ENCODE results near the gene NME9. TPM values are rescaled to one million over a fixed set of nuclear protein-coding genes. Genes with fewer than 3 reads are reported as not detected.

Gene NME9
- total and polyA plus RNA-seq, 4 donors = 0.08 to 0.39 TPM; not detected in 2

DNA sequence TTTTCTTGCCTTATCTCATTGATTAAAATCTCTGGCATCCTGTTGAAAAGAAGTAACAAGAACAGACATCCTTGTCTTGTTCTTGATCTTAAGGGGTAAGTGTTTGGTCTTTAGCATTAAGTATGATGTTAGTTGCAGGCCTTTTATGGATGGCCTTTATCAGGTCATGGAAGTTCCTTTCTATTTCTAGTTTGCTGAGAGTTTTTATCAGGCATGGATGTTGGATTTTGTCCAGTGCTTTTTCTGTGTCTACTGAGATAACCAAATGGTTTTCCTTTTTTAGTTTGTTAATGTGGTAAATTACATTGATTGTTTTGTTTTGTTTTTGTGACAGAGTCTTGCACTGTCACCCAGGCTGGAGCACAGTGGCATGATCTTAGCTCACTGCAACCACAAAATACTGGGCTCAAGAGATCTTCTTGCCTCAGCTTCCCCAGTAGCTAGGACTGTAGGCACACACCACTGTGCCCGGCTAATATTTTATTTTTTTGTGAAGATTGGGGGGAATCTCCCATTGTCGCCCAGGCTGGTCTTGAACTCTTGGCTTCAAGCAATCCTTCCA is 45.0 kb upstream of the NME9 start:
- Histone ChIP-seq H3K9me3 (ENCODE audit: control insufficient read depth in 4 of 4, low read length in 3 of 4) (no peaks in the 10 kb centered on the region), H3K9ac (ENCODE audit: low read depth in 1 of 2, low read length in 2 of 2) (no peak overlapping the region), H3K27ac (ENCODE audit: low read depth in 1 of 2, low read length in 2 of 2) (no peak overlapping the region), H3K27me3 (ENCODE audit: control insufficient read depth in 4 of 4, insufficient read depth in 4 of 4, low read length in 3 of 4) (no peaks in the 10 kb centered on the region), H3K36me3 (ENCODE audit: control insufficient read depth in 4 of 4, insufficient read depth in 3 of 4, low read depth in 1 of 4, low read length in 3 of 4) (no peaks in the 10 kb centered on the region), H3K4me1 (ENCODE audit: control insufficient read depth in 4 of 4, insufficient read depth in 4 of 4, low read length in 3 of 4) (no peaks in the 10 kb centered on the region), H3K4me3 (ENCODE audit: low read depth in 1 of 3, low read length in 3 of 3) (no peak overlapping the region)
- 58% methylated on average over 2 of the region's 2 CpGs for WGBS
- DNase-seq (ENCODE audit: low spot score) = no peak
- peak; percentile 67 for TF ChIP-seq NR2F2 (IDR thresholded peaks at IDR 0.05)
- TF ChIP-seq, protein P1, sequence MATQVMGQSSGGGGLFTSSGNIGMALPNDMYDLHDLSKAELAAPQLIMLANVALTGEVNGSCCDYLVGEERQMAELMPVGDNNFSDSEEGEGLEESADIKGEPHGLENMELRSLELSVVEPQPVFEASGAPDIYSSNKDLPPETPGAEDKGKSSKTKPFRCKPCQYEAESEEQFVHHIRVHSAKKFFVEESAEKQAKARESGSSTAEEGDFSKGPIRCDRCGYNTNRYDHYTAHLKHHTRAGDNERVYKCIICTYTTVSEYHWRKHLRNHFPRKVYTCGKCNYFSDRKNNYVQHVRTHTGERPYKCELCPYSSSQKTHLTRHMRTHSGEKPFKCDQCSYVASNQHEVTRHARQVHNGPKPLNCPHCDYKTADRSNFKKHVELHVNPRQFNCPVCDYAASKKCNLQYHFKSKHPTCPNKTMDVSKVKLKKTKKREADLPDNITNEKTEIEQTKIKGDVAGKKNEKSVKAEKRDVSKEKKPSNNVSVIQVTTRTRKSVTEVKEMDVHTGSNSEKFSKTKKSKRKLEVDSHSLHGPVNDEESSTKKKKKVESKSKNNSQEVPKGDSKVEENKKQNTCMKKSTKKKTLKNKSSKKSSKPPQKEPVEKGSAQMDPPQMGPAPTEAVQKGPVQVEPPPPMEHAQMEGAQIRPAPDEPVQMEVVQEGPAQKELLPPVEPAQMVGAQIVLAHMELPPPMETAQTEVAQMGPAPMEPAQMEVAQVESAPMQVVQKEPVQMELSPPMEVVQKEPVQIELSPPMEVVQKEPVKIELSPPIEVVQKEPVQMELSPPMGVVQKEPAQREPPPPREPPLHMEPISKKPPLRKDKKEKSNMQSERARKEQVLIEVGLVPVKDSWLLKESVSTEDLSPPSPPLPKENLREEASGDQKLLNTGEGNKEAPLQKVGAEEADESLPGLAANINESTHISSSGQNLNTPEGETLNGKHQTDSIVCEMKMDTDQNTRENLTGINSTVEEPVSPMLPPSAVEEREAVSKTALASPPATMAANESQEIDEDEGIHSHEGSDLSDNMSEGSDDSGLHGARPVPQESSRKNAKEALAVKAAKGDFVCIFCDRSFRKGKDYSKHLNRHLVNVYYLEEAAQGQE (IDR thresholded peaks at IDR 0.05) = no peak

DNA sequence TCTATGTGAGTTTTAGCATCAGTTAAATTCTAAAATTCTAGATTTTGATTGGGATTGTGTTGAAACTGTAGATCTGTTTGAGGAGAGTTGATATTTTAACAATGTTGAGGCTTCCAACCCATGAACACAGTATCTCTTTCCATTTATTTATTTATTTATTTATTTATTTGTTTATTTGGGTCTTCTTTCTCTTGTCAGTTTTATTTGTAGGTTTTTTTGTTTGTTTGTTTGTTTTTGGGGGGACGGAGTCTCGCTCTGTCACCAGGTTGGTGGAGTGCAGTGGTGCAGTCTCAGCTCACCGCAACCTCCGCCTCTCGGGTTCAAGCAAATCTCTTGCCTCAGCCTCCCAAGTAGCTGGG is 44.1 kb upstream of the NME9 start:
- no peaks in the 10 kb centered on the region for H3K9me3 ChIP-seq (ENCODE audit: control insufficient read depth in 4 of 4, low read length in 3 of 4)
- no peak overlapping the region for H3K27ac ChIP-seq (ENCODE audit: low read depth in 1 of 2, low read length in 2 of 2)
- no peaks in the 10 kb centered on the region for H3K4me1 ChIP-seq (ENCODE audit: control insufficient read depth in 4 of 4, insufficient read depth in 4 of 4, low read length in 3 of 4)
- no peaks in the 10 kb centered on the region for H3K36me3 ChIP-seq (ENCODE audit: control insufficient read depth in 4 of 4, insufficient read depth in 3 of 4, low read depth in 1 of 4, low read length in 3 of 4)
- no peaks in the 10 kb centered on the region for H3K27me3 ChIP-seq (ENCODE audit: control insufficient read depth in 4 of 4, insufficient read depth in 4 of 4, low read length in 3 of 4)
- no peak overlapping the region for H3K9ac ChIP-seq (ENCODE audit: low read depth in 1 of 2, low read length in 2 of 2)
- no peak overlapping the region for H3K4me3 ChIP-seq (ENCODE audit: low read depth in 1 of 3, low read length in 3 of 3)
- 97% methylated on average over 5 of the region's 5 CpGs for WGBS
- no peak for DNase-seq (ENCODE audit: low spot score)
- TF ChIP-seq HNF4A (conservative IDR thresholded peaks at IDR 0.05) = no peak
- no peak for TF ChIP-seq JUND (IDR thresholded peaks at IDR 0.05)
- TF ChIP-seq, protein P1 (IDR thresholded peaks at IDR 0.05) = no peak
- TF ChIP-seq MAX (IDR thresholded peaks at IDR 0.05) = no peak
- no peak for TF ChIP-seq NR2F2 (IDR thresholded peaks at IDR 0.05)
- no peak for TF ChIP-seq EGR1 (IDR thresholded peaks at IDR 0.05; ENCODE audit: low read depth in 2 of 2)

DNA sequence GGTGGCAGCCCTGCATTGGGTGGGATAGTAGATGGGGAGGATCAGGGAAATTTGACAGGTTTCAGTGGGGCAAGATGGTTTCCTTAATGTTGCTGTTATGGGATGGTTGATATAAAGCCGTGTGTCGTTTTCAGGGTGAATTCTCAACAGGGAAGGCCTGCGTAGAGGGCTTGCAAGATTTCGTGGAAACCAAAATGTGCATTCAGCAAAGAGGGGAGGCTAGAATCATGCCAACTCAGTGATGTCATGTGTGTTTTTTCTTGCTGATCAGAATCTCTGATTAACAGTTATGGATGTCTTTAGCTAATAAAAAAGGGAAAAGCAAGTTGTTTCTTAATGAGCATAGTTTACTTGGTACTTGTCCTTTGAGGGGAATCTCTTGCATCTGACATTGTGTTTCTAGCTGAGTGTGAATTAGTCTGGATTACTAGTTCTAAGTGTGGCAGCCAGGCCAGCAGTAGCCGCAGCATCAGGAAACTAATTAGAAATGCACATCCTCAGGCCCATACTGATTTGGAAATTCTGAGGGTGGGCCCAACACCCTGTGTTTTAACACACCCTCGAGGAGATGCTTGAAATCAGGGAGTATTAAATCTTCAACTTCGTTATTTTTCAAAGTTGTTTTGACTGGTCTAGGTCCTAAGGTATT is 43.6 kb upstream of the NME9 start:
- Histone ChIP-seq H3K4me3 (ENCODE audit: low read depth in 1 of 3, low read length in 3 of 3) (no peak overlapping the region), H3K4me1 (ENCODE audit: control insufficient read depth in 4 of 4, insufficient read depth in 4 of 4, low read length in 3 of 4) (no peaks in the 10 kb centered on the region), H3K36me3 (ENCODE audit: control insufficient read depth in 4 of 4, insufficient read depth in 3 of 4, low read depth in 1 of 4, low read length in 3 of 4) (no peaks in the 10 kb centered on the region), H3K9me3 (ENCODE audit: control insufficient read depth in 4 of 4, low read length in 3 of 4) (no peaks in the 10 kb centered on the region), H3K9ac (ENCODE audit: low read depth in 1 of 2, low read length in 2 of 2) (no peak overlapping the region), H3K27ac (ENCODE audit: low read depth in 1 of 2, low read length in 2 of 2) (no peak overlapping the region), H3K27me3 (ENCODE audit: control insufficient read depth in 4 of 4, insufficient read depth in 4 of 4, low read length in 3 of 4) (no peaks in the 10 kb centered on the region)
- WGBS = 90% methylated on average over 7 of the region's 7 CpGs
- TF ChIP-seq HNF4A (conservative IDR thresholded peaks at IDR 0.05) (no peak), RXRA (IDR thresholded peaks at IDR 0.05) (no peak), FOXA1 (IDR thresholded peaks at IDR 0.05) (no peak), MAX (IDR thresholded peaks at IDR 0.05) (no peak), EGR1 (IDR thresholded peaks at IDR 0.05; ENCODE audit: low read depth in 2 of 2) (no peak), YY1 (IDR thresholded peaks at IDR 0.05) (no peak), GABPA (IDR thresholded peaks at IDR 0.05 in 1 of 2, conservative IDR thresholded peaks at IDR 0.05 in 1 of 2) (no peak), NR2F2 (IDR thresholded peaks at IDR 0.05) (no peak)
- TF ChIP-seq, protein P1 (IDR thresholded peaks at IDR 0.05) = no peak
- TF ChIP-seq, protein P2, sequence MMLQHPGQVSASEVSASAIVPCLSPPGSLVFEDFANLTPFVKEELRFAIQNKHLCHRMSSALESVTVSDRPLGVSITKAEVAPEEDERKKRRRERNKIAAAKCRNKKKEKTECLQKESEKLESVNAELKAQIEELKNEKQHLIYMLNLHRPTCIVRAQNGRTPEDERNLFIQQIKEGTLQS (IDR thresholded peaks at IDR 0.05) = no peak
- no peak for DNase-seq (ENCODE audit: low spot score)

All from liver (tissue), 9 donors.